Right atrium auricular region (tissue), 2 donors: ENCODE results near the gene AK6. TPM values are rescaled to one million over a fixed set of nuclear protein-coding genes. Genes with fewer than 3 reads are reported as not detected.

Experiments
- total RNA-seq, 2 donors: library from RNA; depleted of rRNA; stranded (reverse); fragments of >200 nt; gene quantifications; one replicate each; pipeline ENCODE4 v1.1.0, GENCODE V29; 2016

AK6 gene
- total RNA-seq, 2 donors from 2014 or later = 14.5 to 15.7 TPM

Other genes starting within 250 kb of the AK6 start
- gene CCNB1, start 202.4 kb downstream of the AK6 start, total RNA-seq = 1 to 10 TPM; 1.2 to 5.6 TPM
- 1 to 10 TPM; 1.3 to 2.0 TPM for gene CENPH, start 179.9 kb downstream of the AK6 start, total RNA-seq
- gene CDK7, start 134.6 kb downstream of the AK6 start, total RNA-seq = 10 to 100 TPM in 1 of 2 donors, 1 to 10 TPM in 1; 9.2 to 11.3 TPM
- gene CCDC125, start 36.7 kb downstream of the AK6 start, total RNA-seq = 1 to 10 TPM; 2.7 to 2.8 TPM
- 10 to 100 TPM; 35.2 to 41.5 TPM for gene TAF9, start within 50 bp of the AK6 start, total RNA-seq
- gene RAD17, start 298 bp upstream of the AK6 start, total RNA-seq = 10 to 100 TPM in 1 of 2 donors, 1 to 10 TPM in 1; 9.3 to 17.9 TPM
- gene MARVELD2, start 45.6 kb upstream of the AK6 start, total RNA-seq = 1 to 10 TPM; 1.6 to 2.3 TPM
- gene OCLN, start 123.3 kb upstream of the AK6 start, total RNA-seq = 1 to 10 TPM; 2.7 to 3.2 TPM
- 10 to 100 TPM; 11.0 to 12.9 TPM for gene GTF2H2C, start 190.7 kb upstream of the AK6 start, total RNA-seq